NCI-H1105 treated with DMSO at 0.1 percent for 48 hours (cell line): Measurements from ENCODE around the gene POLRMT.
A peak's percentile ranks its signal among the peaks of the same experiment; 100 is the strongest.
"Not testable (repeated sequence)": the region's sequence is repeated elsewhere in the genome, so short reads cannot be mapped to it uniquely, and the experiment has no call there.

Experiments used
- DNase-seq: peaks from one replicate; lab custom pipeline; 2025; lab: John Stamatoyannopoulos, UW

Gene POLRMT

DNA sequence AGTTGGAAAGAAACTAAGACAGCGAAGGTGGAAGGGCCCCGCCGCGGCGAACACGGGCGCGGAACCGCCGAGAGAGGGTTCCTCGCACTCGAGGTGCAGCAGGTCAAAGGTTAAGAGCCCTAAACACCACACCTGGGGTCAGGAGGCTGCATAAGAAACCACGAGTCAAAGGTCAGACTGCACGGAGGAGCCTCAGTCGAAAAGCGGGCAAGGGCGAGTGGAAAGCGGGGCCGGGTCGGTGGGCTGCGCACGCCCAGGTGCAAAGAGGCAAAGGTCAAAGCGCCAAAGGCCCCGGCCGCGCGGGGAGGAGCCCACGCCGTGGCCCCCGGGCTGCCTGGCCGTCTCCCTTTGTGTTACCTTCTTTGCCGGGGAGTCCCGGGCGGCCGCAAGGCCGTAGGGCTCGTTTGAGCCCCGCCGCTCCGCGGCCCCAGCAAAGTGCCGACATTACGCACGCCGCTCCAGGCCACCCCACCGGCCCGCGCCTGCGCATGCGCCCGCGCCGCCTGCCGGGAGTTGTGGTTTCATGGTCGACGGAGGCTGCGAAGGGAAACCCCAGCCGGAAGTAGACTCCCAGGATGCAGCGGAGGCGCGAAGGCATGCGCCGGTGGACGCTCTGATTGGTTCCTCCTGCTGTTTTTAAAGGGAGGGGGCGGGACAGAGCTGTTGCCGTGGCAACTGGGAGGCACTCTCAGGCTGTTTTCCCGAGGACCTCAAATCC, at the start of gene POLRMT:
TSS of gene POLRMT (minus strand) at position 470 of the 718 bp plus-strand sequence. CDS start at position 445, 25 bp downstream.
- peak; percentile 97 for DNase-seq

DNA sequence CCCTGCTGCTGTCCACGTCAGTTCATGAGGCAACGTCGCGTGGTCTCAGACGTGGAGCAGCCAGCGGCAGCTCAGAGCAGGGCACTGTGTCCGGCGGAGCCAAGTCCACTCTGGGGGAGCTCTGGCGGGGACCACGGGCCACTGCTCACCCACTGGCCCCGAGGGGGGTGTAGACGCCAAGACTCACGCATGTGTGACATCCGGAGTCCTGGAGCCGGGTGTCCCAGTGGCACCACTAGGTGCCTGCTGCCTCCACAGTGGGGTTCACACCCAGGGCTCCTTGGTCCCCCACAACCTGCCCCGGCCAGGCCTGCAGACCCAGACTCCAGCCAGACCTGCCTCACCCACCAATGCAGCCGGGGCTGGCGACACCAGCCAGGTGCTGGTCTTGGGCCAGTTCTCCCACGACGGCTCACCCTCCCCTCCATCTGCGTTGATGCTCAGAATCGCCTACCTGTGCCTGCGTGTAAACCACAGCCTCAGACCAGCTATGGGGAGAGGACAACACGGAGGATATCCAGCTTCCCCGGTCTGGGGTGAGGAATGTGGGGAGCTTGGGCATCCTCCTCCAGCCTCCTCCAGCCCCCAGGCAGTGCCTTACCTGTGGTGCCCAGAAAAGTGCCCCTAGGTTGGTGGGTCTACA, 49.5 kb upstream of the POLRMT start:
- DNase-seq = no peak

DNA sequence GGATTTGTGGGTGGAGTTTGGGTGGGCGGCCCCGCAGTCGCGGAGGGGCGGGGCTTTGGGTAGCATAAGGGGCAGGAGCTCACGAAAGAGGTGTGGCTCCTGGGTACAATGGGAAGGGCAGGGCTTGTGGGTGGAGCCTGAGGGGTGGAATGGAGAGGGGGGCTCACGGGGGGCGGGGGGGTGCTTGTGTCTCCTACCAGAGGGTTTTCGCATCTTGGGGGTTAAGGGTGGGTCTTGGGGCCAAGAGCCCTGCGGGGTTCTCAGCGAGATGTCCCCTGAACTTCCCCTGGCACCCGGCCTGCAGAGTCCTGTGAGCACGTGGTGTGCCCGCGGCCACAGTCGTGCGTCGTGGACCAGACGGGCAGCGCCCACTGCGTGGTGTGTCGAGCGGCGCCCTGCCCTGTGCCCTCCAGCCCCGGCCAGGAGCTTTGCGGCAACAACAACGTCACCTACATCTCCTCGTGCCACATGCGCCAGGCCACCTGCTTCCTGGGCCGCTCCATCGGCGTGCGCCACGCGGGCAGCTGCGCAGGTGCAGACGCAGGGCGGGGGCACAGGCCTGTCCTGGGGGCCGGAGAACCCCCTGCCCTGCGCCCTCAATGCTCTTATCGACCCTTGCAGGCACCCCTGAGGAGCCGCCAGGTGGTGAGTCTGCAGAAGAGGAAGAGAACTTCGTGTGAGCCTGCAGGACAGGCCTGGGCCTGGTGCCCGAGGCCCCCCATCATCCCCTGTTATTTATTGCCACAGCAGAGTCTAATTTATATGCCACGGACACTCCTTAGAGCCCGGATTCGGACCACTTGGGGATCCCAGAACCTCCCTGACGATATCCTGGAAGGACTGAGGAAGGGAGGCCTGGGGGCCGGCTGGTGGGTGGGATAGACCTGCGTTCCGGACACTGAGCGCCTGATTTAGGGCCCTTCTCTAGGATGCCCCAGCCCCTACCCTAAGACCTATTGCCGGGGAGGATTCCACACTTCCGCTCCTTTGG, 48.0 kb upstream of the POLRMT start:
- DNase-seq = no peak

DNA sequence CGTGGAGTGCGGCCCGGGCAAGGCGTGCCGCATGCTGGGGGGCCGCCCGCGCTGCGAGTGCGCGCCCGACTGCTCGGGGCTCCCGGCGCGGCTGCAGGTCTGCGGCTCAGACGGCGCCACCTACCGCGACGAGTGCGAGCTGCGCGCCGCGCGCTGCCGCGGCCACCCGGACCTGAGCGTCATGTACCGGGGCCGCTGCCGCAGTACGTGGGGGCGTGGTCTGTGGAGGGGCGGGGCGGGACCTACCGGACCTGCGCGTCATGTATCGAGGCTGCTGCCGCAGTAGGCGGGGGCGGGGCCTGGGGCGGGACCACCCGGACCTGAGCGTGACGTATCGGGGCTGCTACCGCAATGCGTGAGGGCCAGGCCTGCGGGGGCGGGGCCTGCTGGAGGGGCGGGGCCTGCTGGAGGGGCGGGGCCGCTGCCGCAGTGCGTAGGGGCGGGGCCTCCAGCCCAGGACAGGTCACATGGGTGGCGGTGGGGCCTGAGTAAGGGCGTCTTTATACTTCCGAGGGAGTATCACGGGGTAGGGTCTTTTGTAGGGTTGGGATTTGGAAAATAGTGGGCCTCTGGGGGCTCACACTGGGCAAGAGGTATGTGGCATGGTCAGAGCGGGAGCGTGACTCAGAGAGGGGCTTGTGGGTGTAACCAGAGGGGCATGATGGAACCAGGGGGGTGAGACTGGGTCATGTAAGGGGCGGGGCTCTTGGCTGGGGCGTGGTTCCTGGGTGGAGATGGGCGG, 47.1 kb upstream of the POLRMT start:
- peak; percentile 94 for DNase-seq

DNA sequence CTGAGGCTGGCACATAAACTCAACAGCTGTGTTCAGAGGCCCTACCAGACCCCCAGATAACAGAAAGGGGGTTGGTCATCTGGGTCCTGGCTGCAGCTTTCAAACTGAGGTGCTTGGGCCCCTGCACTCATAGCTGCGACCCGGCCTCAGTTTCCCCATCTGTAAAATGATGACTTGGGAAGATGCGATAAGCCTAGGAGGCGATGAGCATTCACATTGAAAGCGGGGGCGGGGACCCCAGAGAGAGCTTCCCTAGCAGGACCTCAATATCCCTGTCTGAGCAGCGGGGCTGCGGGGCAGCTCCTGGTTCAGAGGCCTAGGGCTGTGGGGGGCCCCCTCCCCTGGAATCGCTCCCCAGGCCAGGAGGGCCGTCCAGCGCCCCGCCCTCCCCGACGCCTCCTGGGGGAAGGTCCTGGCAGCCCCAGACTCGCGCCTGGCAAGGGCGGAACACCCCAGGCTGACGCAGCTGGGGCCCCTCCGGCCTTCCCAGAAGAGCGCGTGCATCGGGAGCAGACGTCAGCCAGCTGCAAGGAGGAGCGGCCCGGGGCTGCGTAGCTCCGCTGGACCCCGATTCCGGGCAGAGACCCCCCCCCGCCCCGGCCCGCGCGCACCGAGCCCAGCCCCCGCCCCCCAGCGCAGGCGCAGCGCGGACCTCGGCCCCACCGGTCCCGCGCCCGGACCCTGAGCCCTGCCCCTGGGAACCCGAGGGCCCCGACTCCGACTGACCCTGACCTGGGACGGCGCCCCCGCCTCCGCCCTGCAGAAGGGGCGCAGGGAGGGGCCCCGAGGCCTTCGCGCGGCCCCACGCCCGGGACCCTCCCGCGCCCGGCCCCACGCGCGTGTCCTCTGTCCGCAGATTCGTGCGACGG, 46.3 kb upstream of the POLRMT start:
- peak; percentile 6 for DNase-seq

DNA sequence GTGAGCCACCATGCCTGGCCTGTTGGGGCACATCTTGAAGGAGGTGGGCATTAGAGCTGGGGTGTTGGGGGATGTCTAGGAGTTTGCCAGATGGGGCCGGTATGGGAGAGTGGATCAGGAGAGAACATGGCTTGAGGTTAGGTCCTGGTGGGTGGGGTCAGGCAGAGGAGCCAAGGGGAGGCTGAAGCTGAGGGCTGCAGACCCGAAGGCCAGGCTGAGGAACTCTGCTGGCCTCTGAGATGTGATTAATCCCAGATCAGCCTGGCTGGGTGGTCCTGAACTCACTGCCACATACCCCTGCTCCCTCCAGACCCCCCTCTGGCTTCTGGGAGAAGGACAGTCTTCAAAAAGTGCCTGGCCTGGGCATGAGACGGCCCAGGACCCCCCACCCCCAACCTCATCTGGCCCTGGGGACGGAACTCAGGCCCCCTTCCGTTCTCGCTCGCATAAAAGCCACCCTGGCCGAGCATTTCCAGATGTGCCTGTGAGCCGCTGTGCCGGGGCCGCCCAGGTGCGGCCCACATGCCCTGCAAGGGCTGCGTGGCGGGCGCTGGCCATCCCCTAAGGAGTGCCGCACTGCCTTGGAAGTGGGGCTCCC, 45.6 kb upstream of the POLRMT start:
- no peak for DNase-seq

DNA sequence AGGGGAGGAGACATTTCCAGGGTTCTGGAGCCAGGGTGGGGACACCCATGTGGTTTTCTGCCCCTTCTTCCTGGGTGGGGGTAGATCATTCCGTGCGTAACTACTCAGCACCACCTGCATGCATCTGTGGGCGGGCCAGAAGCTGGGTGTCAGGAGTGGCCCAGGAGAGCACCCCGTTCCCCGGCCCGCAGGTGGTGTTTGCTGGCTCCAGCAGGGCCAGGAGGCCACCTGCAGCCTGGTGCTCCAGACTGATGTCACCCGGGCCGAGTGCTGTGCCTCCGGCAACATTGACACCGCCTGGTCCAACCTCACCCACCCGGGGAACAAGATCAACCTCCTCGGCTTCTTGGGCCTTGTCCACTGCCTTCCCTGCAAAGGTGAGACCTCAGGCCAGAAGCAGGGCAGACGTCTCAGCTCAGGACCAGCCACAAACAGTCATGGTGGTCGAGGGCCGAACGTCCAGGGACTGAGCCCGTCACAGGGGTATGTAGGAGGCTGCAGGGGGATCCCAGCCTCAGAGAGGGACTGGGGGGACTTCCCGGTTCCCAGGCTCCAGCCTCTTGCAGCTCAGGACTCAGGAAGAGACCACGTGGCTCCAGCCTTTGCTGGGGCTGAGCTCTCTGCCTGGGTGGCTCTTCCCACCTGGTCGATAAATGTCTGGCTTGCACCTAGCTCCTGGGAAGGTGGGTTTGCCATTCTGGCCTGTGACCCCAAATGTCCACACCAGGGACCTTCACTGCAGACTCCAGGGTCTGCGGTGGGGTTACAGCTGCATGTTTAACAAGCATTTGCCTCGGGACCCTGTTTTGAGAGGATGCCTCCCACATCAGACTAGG, 44.5 kb upstream of the POLRMT start:
- DNase-seq = peak; percentile 6

DNA sequence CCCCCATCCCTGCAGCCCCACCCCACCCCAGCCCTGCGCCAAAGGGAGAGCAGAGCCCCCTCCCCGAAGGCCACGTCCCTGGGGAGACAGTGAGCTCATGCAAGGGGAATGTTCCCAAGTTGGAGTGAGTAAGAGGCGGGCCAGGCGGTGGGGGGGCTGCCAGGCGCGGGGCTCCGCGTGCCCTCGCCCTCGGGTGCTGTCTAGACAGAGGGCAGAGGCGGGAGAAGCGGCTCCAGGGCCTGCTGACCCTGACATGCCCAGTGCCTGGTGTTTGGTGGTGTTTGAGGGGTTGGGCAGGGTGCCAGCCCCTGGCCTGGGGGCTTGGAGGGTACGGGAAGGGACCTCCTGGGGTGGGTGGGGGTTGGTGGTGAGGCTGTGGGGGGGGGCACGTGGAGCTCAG, 43.9 kb upstream of the POLRMT start:
- DNase-seq = no peak

DNA sequence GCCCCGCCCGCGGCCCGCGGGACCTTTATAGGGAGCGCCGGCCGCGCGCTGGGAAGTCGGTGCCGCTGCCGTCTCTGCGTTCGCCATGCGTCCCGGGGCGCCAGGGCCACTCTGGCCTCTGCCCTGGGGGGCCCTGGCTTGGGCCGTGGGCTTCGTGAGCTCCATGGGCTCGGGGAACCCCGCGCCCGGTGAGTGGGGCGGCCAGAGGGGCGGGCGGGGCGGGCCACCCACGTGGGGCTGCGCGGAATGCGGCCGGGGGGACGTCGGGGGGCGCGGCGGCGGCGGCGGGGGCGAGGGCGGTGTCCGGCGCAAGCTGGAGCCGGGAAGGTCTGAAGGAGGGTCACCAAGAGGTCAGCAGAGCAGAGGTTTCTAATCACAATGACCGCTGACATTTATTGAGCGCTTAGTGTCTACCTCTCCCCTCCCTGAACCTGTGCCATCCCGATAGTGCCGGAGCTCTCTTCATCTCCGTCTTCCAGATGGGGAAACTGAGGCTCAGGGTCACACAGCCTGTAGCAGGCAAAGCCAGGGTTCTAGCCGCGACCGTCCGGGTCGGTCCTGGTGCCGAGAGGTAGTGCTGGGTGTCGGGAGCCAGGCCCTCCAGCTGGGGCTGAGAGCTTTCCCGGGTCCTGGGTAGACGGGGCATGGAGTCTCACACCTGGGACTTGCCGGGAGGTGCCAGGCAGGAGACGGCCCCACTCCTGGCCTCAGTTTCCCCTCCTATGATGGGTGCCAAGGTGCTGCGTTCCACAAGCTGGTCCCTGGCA, 43.2 kb upstream of the POLRMT start, which contains the start of gene FSTL3:
TSS of gene FSTL3 (plus strand) at position 54 of the 767 bp plus-strand sequence. CDS start at position 86, 32 bp downstream.
- DNase-seq = no peak

DNA sequence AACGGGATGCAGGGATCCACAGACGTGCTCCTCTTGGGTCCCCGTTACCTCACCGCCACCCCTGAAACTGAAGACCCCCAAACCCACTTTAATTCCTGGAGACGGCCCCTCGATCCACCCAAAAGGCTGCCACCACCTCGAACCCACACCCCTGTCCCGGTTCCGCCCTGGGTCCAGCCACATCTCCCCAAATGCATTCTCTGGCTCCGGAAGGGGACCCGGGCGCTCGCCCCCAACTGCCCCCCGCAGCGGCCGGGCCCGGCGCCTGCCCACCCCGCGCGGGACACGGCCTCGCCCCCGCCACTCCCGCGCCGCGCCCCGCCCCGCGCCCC, 42.6 kb upstream of the POLRMT start:
- DNase-seq = no peak

DNA sequence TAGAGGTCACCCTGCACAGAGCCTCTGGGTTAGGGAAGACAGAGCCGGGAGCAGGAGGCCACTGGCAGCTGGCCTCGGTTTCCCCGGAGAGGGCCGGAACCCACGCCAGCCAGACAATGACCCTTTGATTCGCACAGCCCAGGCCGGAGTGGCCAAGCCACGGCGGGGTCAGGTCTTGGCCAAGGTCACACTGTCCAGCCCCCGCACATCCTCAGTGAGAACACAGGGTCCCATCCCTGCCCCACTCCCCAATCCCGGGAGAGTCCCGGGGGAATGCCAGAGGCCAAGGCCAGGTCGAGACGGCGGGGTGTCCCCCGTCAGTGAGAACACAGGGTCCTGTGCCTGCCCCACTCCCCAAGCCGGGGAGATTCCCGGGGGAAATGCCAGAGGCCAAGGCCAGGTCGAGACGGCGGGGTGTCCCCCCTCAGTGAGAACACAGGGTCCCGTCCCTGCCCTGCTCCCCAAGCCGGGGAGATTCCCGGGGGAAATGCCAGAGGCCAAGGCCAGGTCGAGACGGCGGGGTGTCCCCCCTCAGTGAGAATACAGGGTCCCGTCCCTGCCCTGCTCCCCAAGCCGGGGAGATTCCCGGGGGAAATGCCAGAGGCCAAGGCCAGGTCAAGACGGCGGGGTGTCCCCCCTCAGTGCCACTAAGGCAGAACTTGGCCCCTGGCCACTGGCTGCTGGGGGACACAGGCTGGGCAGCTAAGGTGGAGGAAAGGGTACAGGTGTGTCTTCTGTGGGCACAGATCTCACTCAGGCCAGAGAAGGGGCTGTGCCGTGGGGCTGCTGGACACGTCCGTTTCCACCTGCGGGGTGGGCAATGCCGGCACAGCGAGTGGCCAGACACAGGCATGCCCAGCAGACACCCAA, 41.2 kb upstream of the POLRMT start:
- no peak for DNase-seq

DNA sequence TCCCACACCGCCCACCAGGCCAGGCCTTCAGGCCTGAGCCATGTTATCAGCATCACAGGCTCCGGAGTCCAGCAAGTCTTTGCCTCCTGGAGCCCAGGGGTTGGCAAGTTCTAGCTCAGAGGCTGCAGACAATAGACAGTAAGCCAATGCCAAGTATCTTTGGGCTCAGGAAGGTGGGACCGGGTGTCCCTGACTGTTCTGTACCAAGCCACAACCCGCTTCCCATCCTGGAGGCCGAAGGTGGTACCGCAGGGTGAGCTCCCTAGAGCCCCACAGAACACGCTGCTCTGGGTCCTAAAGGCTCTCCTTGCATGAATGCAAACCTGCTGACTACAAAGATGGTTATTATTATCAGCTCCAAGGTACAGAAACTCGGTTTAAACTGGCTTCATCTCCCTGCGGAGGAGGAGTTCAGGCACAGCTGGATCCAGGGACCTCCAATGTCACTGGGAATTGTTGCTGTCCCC, 37.3 kb upstream of the POLRMT start:
- DNase-seq = no peak

DNA sequence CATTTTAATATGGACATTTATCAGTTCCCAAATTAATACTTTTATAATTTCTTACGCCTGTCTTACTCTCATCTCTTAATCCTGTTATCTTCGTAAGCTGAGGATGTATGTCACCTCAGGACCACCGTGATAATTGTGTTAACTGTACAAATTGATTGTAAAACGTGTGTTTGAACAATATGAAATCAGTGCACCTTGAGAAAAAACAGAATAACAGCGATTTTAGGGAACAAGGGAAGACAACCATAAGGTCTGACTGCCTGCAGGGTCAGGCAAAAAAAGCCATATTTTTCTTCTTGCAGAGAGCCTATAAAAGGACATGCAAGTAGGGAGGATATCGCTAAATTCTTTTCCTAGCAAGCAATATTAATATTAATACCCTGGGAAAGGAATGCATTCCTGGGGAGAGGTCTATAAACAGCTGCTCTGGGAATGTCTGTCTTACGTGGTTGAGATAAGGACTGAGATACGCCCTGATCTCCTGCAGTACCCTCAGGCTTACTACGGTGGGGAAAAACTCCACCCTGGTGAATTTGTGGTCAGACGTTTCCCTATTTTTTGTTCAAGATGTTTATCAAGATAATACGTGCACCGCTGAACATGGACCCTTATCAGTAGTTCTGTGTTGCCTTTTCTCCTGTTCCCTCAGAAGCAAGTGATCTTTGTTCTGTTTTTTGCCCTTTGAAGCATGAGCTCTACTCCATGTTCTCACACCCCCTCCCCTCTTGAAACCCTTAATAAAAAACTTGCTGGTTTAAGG, 35.5 kb upstream of the POLRMT start:
- DNase-seq = not testable (repeated sequence)

DNA sequence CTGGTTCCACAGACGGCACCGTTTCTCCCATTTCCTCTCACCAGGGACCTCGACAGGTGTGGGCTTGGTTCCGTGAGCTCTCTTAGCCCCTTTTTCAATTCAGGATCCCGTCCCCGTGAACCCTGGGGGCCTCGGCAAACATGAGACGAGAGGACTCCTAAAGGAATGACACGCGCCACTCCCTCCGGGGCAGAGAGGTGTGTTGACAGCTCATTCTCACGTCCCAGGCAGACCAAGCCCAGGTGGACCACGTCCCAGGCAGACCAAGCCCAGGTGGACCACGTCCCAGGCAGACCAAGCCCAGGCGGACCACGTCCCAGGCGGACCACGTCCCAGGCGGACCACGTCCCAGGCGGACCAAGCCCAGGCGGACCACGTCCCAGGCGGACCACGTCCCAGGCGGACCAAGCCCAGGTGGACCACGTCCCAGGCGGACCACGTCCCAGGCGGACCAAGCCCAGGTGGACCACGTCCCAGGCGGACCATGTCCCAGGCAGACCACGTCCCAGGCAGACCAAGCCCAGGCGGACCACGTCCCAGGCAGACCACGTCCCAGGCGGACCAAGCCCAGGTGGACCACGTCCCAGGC, 33.7 kb upstream of the POLRMT start:
- DNase-seq = not testable (repeated sequence)

DNA sequence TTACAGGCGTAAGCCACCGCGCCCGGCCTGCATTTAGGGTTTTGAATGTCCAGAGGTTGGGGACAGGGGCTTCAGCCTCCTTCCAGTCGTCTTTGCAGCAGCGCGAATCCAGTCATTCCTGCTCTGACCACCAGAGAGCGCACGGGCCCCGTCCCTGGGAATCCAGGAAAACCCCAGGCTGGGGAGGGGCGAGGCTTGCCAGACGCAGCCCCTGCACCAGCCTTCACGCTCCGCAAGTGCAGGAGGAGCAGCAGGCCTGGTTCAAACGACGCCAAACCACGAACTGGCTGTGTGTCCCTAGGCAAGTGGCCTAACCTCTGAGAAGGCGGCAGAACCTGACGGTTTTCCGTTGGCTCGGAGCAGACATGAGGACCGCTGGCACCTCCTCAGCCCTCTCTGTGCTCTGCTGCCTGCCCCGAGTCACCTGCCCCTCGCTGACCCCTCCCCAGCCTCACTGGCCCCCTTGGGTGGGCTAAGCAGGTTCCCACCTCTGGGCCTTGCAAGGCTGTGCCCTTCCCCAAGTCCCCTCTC, 31.6 kb upstream of the POLRMT start:
- DNase-seq = peak; percentile 78

DNA sequence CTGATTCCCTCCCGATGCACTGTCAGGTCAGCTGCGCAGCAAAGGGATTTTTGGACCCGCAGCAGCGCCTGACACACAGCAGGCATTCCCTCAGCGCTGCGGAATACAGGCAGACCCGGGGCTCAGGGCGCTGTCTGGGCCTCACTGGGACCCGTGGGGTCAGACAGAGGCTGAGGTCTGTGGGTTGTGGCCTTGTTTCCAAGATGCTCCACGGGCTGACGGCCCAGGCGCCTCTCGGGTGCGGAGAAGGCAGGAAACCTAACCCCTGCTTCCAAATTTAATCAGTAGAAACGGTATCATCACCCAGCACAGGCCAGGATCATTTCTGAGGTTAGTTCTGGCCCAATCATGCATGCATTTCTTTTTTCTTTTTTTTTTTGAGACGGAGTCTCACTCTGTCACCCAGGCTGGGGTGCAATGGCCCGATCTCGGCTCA, 30.4 kb upstream of the POLRMT start:
- DNase-seq = no peak
